ENCODE data around the gene USHBP1.

USHBP1 gene

GRCh38 chr19:17202249-17202648, 62.3 kb downstream of the USHBP1 start:
- no peak overlapping the region for H3K27ac ChIP-seq (ENCODE audit: low read depth, low read length)
- H3K36me3 ChIP-seq (ENCODE audit: low read length) = no peaks in the 10 kb centered on the region
- H3K27me3 ChIP-seq (ENCODE audit: low read length) = no peaks in the 10 kb centered on the region
- H3K9ac ChIP-seq (ENCODE audit: low read length) = no peak overlapping the region
- no peaks in the 10 kb centered on the region for H3F3A ChIP-seq (ENCODE audit: insufficient read depth)
- H2AFZ ChIP-seq (ENCODE audit: low read depth, low read length, severe bottlenecking) = no peak overlapping the region
- no peak for TF ChIP-seq EZH2phosphoT487 (conservative IDR thresholded peaks at IDR 0.05; ENCODE audit: low read length)
- TF ChIP-seq, protein P1, sequence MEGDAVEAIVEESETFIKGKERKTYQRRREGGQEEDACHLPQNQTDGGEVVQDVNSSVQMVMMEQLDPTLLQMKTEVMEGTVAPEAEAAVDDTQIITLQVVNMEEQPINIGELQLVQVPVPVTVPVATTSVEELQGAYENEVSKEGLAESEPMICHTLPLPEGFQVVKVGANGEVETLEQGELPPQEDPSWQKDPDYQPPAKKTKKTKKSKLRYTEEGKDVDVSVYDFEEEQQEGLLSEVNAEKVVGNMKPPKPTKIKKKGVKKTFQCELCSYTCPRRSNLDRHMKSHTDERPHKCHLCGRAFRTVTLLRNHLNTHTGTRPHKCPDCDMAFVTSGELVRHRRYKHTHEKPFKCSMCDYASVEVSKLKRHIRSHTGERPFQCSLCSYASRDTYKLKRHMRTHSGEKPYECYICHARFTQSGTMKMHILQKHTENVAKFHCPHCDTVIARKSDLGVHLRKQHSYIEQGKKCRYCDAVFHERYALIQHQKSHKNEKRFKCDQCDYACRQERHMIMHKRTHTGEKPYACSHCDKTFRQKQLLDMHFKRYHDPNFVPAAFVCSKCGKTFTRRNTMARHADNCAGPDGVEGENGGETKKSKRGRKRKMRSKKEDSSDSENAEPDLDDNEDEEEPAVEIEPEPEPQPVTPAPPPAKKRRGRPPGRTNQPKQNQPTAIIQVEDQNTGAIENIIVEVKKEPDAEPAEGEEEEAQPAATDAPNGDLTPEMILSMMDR (IDR thresholded peaks at IDR 0.05; ENCODE audit: insufficient read depth, low read length, poor library complexity, severe bottlenecking) = no peak
- no peaks in the 10 kb centered on the region for H3K79me2 ChIP-seq (ENCODE audit: insufficient read depth, low read length)
- H4K20me1 ChIP-seq (ENCODE audit: low read depth, low read length) = no peaks in the 10 kb centered on the region
- no peaks in the 10 kb centered on the region for H3K9me3 ChIP-seq (ENCODE audit: insufficient read depth, low read length)
- H3K9me2 ChIP-seq (replicated peaks; ENCODE audit: insufficient read depth, low read length) = no peaks in the 10 kb centered on the region
- no peak overlapping the region for H3K4me2 ChIP-seq (ENCODE audit: low read depth, low read length, poor library complexity, severe bottlenecking)
- no peak overlapping the region for H3K4me3 ChIP-seq (ENCODE audit: insufficient read depth, low read length, poor library complexity, severe bottlenecking)

DNA sequence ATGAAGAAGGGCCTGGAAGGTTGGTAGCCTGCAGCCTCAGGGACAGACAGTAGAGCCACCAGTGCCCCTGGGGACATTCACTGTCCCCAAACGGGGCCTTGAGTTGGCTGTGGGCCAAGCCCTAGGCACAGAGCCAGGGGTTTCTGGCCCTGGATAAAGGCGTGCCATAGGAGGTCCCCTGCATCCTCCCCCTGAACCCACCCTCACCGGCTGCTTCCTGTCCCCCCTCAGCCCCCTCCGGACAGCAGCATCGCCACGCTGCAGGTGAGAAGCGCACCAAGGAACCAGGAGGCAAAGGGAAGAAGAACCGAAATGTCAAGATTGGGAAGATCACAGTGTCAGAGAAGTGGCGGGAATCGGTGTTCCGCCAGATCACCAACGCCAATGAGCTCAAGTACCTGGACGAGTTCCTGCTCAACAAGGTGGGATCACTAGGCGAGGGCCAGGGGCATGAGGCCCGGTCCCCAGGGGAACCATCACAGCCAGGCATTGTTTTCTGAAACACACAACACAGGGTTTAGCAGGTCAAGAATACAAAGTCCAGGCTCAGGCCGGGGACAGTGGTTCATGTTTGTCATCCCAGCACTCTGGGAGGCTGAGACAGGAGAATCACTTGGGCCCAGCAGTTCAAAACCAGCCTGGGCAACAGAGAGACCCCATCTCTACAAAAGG, 64.0 kb downstream of the USHBP1 start:
- no peaks in the 10 kb centered on the region for H3F3A ChIP-seq (ENCODE audit: insufficient read depth)
- H3K36me3 ChIP-seq (ENCODE audit: low read length) = no peaks in the 10 kb centered on the region
- no peak overlapping the region for H3K9ac ChIP-seq (ENCODE audit: low read length)

More for the DNA sequence above, 64.0 kb downstream of the USHBP1 start:
- Histone ChIP-seq H3K27ac (ENCODE audit: low read depth, low read length) (no peak overlapping the region), H2AFZ (ENCODE audit: low read depth, low read length, severe bottlenecking) (no peak overlapping the region), H4K20me1 (ENCODE audit: low read depth, low read length) (no peaks in the 10 kb centered on the region), H3K9me3 (ENCODE audit: insufficient read depth, low read length) (no peaks in the 10 kb centered on the region), H3K79me2 (ENCODE audit: insufficient read depth, low read length) (no peaks in the 10 kb centered on the region), H3K4me3 (ENCODE audit: insufficient read depth, low read length, poor library complexity, severe bottlenecking) (no peak overlapping the region), H3K27me3 (ENCODE audit: low read length) (no peaks in the 10 kb centered on the region), H3K4me2 (ENCODE audit: low read depth, low read length, poor library complexity, severe bottlenecking) (no peak overlapping the region), H3K9me2 (replicated peaks; ENCODE audit: insufficient read depth, low read length) (no peaks in the 10 kb centered on the region)
- TF ChIP-seq, protein P1 (IDR thresholded peaks at IDR 0.05; ENCODE audit: insufficient read depth, low read length, poor library complexity, severe bottlenecking) = no peak
- no peak for TF ChIP-seq EZH2phosphoT487 (conservative IDR thresholded peaks at IDR 0.05; ENCODE audit: low read length)
